ENCODE measurements around the gene ABR. TPM values are rescaled to one million over a fixed set of nuclear protein-coding genes. Genes with fewer than 3 reads are reported as not detected.

Gene ABR
- total and polyA plus RNA-seq, 4 donors: 2.7 to 12.9 (median 6.8) TPM

- no peak for DNase-seq (ENCODE audit: low spot score)
- Histone ChIP-seq H3K4me1 (ENCODE audit: control insufficient read depth in 4 of 4, insufficient read depth in 4 of 4, low read length in 3 of 4) (no peaks in the 10 kb centered on the region), H3K27ac (ENCODE audit: low read depth in 1 of 2, low read length in 2 of 2) (no peak overlapping the region), H3K36me3 (ENCODE audit: control insufficient read depth in 4 of 4, insufficient read depth in 3 of 4, low read depth in 1 of 4, low read length in 3 of 4) (peaks cover 0 to 2% (median 0%) of the 10 kb centered on the region in 4 donors), H3K4me3 (ENCODE audit: low read depth in 1 of 3, low read length in 3 of 3) (no peak overlapping the region), H3K9me3 (ENCODE audit: control insufficient read depth in 4 of 4, low read length in 3 of 4) (no peaks in the 10 kb centered on the region), H3K27me3 (ENCODE audit: control insufficient read depth in 4 of 4, insufficient read depth in 4 of 4, low read length in 3 of 4) (no peaks in the 10 kb centered on the region), H3K9ac (ENCODE audit: low read depth in 1 of 2, low read length in 2 of 2) (no peak overlapping the region)
- 61% methylated on average over 18 of the region's 18 CpGs for WGBS
- TF ChIP-seq TAF1 (conservative IDR thresholded peaks at IDR 0.05) (no peak), ZBTB33 (IDR thresholded peaks at IDR 0.05) (no peak), ATF3 (IDR thresholded peaks at IDR 0.05) (no peak), CTCF (IDR thresholded peaks at IDR 0.05; ENCODE audit: low read depth, low read length, missing input control) (no peak), SP1 (IDR thresholded peaks at IDR 0.05) (no peak), FOXA2 (IDR thresholded peaks at IDR 0.05) (no peak), YY1 (IDR thresholded peaks at IDR 0.05) (no peak), NR2F2 (IDR thresholded peaks at IDR 0.05) (no peak), EGR1 (IDR thresholded peaks at IDR 0.05; ENCODE audit: low read depth in 2 of 2) (no peak), RAD21 (IDR thresholded peaks at IDR 0.05) (no peak), REST (IDR thresholded peaks at IDR 0.05) (no peak), HNF4G (IDR thresholded peaks at IDR 0.05) (no peak), MAX (IDR thresholded peaks at IDR 0.05) (no peak), GABPA (IDR thresholded peaks at IDR 0.05 in 1 of 2, conservative IDR thresholded peaks at IDR 0.05 in 1 of 2) (no peak), HNF4A (conservative IDR thresholded peaks at IDR 0.05) (no peak), JUND (IDR thresholded peaks at IDR 0.05) (no peak), FOXA1 (IDR thresholded peaks at IDR 0.05) (no peak), RXRA (IDR thresholded peaks at IDR 0.05) (no peak)
Measured at GRCh38 chr17:969811-970355, 209.9 kb downstream of the ABR start.

All from liver (tissue), 9 donors.